MM.1S (cell line): ENCODE measurements around the gene ERC2.

Experiments used
- EZH2 ChIP-seq: fragments of 300-600 bp; sonication (generic); optimal IDR thresholded peaks from 2 replicates; pipeline ENCODE3; 2017; ENCODE audit warnings: low read depth, mild to moderate bottlenecking, antibody characterized with exemption, low read length, mixed read lengths
- EZH2phosphoT487 ChIP-seq: fragments of 300-600 bp; sonication (generic); IDR thresholded peaks from 2 replicates; pipeline ENCODE4 v1.6.1; 2018; ENCODE audit warnings: antibody characterized with exemption, low read length
- TF ChIP-seq, protein P1 (sequence below): fragments of 300-600 bp; sonication (generic); IDR thresholded peaks from 2 replicates; pipeline ENCODE4 v1.5.1; 2016; ENCODE audit warnings: antibody characterized with exemption, low read length, mixed read lengths

DNA sequence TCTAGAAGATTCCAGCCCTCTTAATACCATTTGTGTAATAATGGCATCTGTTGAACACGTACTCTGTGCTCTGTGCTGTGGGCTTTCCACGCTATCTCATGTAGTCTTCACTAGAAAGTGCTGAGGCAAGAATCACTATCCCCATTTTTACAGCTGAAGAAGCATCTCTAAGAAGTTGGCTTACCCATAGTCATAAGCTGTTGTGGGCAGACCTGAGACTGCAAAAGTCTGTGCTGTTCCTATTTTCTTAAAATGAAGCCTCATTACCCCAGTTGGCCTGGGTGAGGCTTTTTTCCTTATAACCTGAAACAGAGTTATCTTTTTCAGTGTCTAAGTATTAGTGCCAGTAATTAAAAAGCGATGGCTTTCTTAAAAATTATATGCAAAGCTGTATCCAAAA lies 58.5 kb downstream of the ERC2 start:
- TF ChIP-seq, protein P1, sequence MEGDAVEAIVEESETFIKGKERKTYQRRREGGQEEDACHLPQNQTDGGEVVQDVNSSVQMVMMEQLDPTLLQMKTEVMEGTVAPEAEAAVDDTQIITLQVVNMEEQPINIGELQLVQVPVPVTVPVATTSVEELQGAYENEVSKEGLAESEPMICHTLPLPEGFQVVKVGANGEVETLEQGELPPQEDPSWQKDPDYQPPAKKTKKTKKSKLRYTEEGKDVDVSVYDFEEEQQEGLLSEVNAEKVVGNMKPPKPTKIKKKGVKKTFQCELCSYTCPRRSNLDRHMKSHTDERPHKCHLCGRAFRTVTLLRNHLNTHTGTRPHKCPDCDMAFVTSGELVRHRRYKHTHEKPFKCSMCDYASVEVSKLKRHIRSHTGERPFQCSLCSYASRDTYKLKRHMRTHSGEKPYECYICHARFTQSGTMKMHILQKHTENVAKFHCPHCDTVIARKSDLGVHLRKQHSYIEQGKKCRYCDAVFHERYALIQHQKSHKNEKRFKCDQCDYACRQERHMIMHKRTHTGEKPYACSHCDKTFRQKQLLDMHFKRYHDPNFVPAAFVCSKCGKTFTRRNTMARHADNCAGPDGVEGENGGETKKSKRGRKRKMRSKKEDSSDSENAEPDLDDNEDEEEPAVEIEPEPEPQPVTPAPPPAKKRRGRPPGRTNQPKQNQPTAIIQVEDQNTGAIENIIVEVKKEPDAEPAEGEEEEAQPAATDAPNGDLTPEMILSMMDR, result no peak
- no peak for TF ChIP-seq EZH2
- TF ChIP-seq EZH2phosphoT487, result no peak
